PC-9 (cell line): ENCODE data around the gene GALNT2.

Source experiments
- EZH2 ChIP-seq: fragments of 200-600 bp; sonication (generic); IDR thresholded peaks from 2 replicates; pipeline ENCODE4 v1.8.0; 2017; ENCODE audit warnings: antibody characterized with exemption, low read depth
- TF ChIP-seq, protein P1 (sequence below): fragments of 200-600 bp; sonication (generic); conservative IDR thresholded peaks from 2 replicates; pipeline ENCODE4 v1.6.1; 2017; ENCODE audit warnings: mixed run types, antibody characterized with exemption, mild to moderate bottlenecking, moderate library complexity

DNA sequence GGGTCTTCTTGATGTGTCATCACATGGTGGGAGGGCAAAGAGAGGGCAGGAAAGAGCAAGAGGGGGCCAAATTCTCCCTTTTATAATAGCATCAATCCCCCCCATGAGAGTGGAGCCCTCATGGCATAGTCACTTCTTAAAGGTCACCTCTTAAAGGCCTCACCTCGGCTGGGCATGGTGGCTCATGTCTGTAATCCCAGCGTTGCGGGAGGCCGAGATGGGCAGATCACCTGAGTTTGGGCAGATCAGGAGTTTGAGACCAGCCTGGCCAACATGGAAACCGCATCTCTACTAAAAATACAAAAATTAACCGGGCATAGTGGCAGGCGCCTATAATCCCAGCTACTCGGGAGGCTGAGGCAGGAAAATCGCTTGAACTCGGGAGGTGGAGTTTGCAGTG lies 189.0 kb downstream of the GALNT2 start:
- TF ChIP-seq, protein P1, sequence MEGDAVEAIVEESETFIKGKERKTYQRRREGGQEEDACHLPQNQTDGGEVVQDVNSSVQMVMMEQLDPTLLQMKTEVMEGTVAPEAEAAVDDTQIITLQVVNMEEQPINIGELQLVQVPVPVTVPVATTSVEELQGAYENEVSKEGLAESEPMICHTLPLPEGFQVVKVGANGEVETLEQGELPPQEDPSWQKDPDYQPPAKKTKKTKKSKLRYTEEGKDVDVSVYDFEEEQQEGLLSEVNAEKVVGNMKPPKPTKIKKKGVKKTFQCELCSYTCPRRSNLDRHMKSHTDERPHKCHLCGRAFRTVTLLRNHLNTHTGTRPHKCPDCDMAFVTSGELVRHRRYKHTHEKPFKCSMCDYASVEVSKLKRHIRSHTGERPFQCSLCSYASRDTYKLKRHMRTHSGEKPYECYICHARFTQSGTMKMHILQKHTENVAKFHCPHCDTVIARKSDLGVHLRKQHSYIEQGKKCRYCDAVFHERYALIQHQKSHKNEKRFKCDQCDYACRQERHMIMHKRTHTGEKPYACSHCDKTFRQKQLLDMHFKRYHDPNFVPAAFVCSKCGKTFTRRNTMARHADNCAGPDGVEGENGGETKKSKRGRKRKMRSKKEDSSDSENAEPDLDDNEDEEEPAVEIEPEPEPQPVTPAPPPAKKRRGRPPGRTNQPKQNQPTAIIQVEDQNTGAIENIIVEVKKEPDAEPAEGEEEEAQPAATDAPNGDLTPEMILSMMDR, result no peak
- TF ChIP-seq EZH2, result no peak
